ENCODE results near the gene FAM53A.

DNA sequence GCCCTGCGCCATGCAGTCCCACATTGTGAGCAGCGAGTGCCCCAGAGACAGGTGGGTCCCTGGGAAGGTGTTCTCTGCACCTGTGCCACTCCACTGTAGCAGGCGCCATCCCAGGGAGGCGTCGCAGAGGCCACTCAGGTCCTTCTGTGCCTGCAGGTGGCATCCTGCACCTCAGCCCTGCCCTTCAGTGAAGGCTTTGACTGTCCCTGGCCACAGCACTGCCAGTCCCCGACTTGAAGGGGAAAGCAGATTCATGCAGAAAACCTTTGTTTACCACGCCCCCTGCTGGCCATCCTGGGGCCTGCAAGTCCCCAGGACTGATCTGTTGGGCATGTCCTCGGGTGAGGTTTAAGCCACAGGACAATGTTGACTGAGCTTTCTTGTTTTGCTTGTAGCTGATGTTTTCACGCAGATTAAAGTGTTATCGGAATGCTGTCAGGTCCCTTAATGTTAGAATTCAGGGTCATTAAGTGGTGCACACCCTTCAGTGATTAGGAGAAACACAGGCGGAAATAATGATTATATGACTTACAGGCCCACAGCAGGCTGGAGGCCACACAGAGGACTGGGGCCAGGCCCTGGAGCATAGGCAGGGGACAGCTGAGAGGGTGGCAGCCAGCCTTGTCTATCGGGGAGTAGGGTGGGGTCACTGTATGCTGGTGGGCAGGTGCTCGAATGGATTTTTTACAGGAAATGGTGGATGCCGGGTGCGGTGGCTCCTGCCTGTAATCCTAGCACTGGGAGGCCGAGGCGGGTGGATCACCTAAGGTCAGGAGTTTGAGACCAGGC lies 42.2 kb upstream of the FAM53A start:
- TF ChIP-seq ZBTB2 (CRISPR knock-in tag; IDR thresholded peaks at IDR 0.05; ENCODE audit: low read depth) (no peak), POLR2AphosphoS5 (IDR thresholded peaks at IDR 0.05; ENCODE audit: low read depth, low read length) (no peak), NPAS2 (CRISPR knock-in tag; IDR thresholded peaks at IDR 0.05; ENCODE audit: borderline replicate concordance) (no peak), ZNF235 (CRISPR knock-in tag; IDR thresholded peaks at IDR 0.05; ENCODE audit: borderline replicate concordance) (no peak), MED1 (CRISPR knock-in tag; IDR thresholded peaks at IDR 0.05) (no peak), GABPA (IDR thresholded peaks at IDR 0.05; ENCODE audit: low read depth, low read length) (no peak), GABPA (CRISPR knock-in tag; IDR thresholded peaks at IDR 0.05; ENCODE audit: low read depth) (no peak)
- TF ChIP-seq, protein P1, sequence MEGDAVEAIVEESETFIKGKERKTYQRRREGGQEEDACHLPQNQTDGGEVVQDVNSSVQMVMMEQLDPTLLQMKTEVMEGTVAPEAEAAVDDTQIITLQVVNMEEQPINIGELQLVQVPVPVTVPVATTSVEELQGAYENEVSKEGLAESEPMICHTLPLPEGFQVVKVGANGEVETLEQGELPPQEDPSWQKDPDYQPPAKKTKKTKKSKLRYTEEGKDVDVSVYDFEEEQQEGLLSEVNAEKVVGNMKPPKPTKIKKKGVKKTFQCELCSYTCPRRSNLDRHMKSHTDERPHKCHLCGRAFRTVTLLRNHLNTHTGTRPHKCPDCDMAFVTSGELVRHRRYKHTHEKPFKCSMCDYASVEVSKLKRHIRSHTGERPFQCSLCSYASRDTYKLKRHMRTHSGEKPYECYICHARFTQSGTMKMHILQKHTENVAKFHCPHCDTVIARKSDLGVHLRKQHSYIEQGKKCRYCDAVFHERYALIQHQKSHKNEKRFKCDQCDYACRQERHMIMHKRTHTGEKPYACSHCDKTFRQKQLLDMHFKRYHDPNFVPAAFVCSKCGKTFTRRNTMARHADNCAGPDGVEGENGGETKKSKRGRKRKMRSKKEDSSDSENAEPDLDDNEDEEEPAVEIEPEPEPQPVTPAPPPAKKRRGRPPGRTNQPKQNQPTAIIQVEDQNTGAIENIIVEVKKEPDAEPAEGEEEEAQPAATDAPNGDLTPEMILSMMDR (CRISPR knock-in tag; IDR thresholded peaks at IDR 0.05) = peak; percentile 94

Data from HepG2 (cell line).